Bronchial epithelial cell (primary cell): ENCODE results near the gene DNAJC4. TPM values are rescaled to one million over a fixed set of nuclear protein-coding genes. Genes with fewer than 3 reads are reported as not detected.

Source experiments
- DNase-seq: peaks from one replicate; pipeline ENCODE4 v3.0.0-alpha.2; 2010; ENCODE audit warnings: low read depth
- FAIRE-seq: peaks from 2 replicates; lab custom pipeline; 2011; peaks lifted over from hg19 to GRCh38; lab: Jason Lieb, UNC
- H3K27me3 ChIP-seq: 2 replicates; pipeline ENCODE4 v1.5.1; 2011; ENCODE audit warnings: low read length; ENCODE audit not compliant: control insufficient read depth, insufficient read depth
- H3K36me3 ChIP-seq: 2 replicates; pipeline ENCODE4 v1.5.1; 2011; ENCODE audit warnings: low read length; ENCODE audit not compliant: control insufficient read depth, insufficient read depth
- H3K4me3 ChIP-seq: 2 replicates; pipeline ENCODE4 v1.5.1; 2011; ENCODE audit warnings: mild to moderate bottlenecking, low read depth, low read length, control low read depth
- CTCF ChIP-seq: IDR thresholded peaks from 2 replicates; pipeline ENCODE4 v1.5.1; 2011; ENCODE audit warnings: mild to moderate bottlenecking, moderate library complexity, low read length, control low read depth, inconsistent platforms; ENCODE audit not compliant: insufficient read depth, severe bottlenecking
- total RNA-seq: library from RNA; depleted of rRNA; stranded (reverse); fragments of >200 nt; gene quantifications from 2 replicates; pipeline ENCODE4 v1.2.1, GENCODE V29; 2014

Gene DNAJC4
- 3.4 and 10.1 TPM in 2 replicates for total RNA-seq

GRCh38 chr11:64230171-64230984, at the start of gene DNAJC4:
Gene DNAJC4 (plus strand): TSS chr11:64230548. CDS start chr11:64230855, 307 bp downstream.
- FAIRE-seq: no peak
- Histone ChIP-seq H3K36me3 (no peaks in the 10 kb centered on the region), H3K27me3 (no peaks in the 10 kb centered on the region), H3K4me3 (peak within 1 kb of the TSS; percentile 86)
- no peak for TF ChIP-seq CTCF
- DNase-seq: peak; percentile 81

- Histone ChIP-seq H3K4me3 (no peak overlapping the region), H3K27me3 (no peaks in the 10 kb centered on the region), H3K36me3 (no peaks in the 10 kb centered on the region)
- no peak for DNase-seq
- TF ChIP-seq CTCF: no peak
- no peak for FAIRE-seq
Observed at GRCh38 chr11:64180891-64181290, 49.5 kb upstream of the DNAJC4 start.

- DNase-seq: peak; percentile 88
- FAIRE-seq: no peak
- no peaks in the 10 kb centered on the region for H3K27me3 ChIP-seq
Observed at GRCh38 chr11:64181506-64182411, 48.6 kb upstream of the DNAJC4 start.

GRCh38 chr11:64183890-64184289, 46.5 kb upstream of the DNAJC4 start:
- DNase-seq (no peak), FAIRE-seq (no peak)
- TF ChIP-seq CTCF: no peak
- H3K36me3 ChIP-seq: peaks cover 3% of the 10 kb centered on the region
- H3K27me3 ChIP-seq: no peaks in the 10 kb centered on the region
- H3K4me3 ChIP-seq: no peak overlapping the region

More at GRCh38 chr11:64181506-64182411, 48.6 kb upstream of the DNAJC4 start:
- Histone ChIP-seq H3K4me3 (no peak overlapping the region), H3K36me3 (no peaks in the 10 kb centered on the region)
- TF ChIP-seq CTCF: no peak

GRCh38 chr11:64185175-64185692, 45.1 kb upstream of the DNAJC4 start:
- Histone ChIP-seq H3K4me3 (peak overlapping the region; percentile 73), H3K27me3 (no peaks in the 10 kb centered on the region), H3K36me3 (peaks cover 3% of the 10 kb centered on the region)
- DNase-seq (peak; percentile 50), FAIRE-seq (no peak)
- peak; percentile 70 for TF ChIP-seq CTCF
